ENCODE measurements around the gene MRPL18.
A peak's percentile ranks its signal among the peaks of the same experiment; 100 is the strongest.
"Not testable (repeated sequence)": the region's sequence is repeated elsewhere in the genome, so short reads cannot be mapped to it uniquely, and the experiment has no call there.

Gene MRPL18

GRCh38 chr6:159790149-159790955, at the start of gene MRPL18:
MRPL18 (plus strand) TSS chr6:159790467; CDS start chr6:159790588, 121 bp downstream.
- TF ChIP-seq CTCF (IDR thresholded peaks at IDR 0.05; ENCODE audit: extremely low read depth, missing control alignments): no peak
- DNase-seq (ENCODE audit: low spot score): peak; percentile 94

GRCh38 chr6:159742165-159742564, 48.1 kb upstream of the MRPL18 start:
- no peak for DNase-seq (ENCODE audit: low spot score)
- no peak for TF ChIP-seq CTCF (IDR thresholded peaks at IDR 0.05; ENCODE audit: extremely low read depth, missing control alignments)

GRCh38 chr6:159745081-159745480, 45.2 kb upstream of the MRPL18 start:
- no peak for DNase-seq (ENCODE audit: low spot score)
- no peak for TF ChIP-seq CTCF (IDR thresholded peaks at IDR 0.05; ENCODE audit: extremely low read depth, missing control alignments)

- TF ChIP-seq CTCF (IDR thresholded peaks at IDR 0.05; ENCODE audit: extremely low read depth, missing control alignments): no peak
- no peak for DNase-seq (ENCODE audit: low spot score)
Observed at GRCh38 chr6:159746759-159747158, 43.5 kb upstream of the MRPL18 start.

GRCh38 chr6:159748127-159748526, 42.1 kb upstream of the MRPL18 start:
- not testable (repeated sequence) for DNase-seq (ENCODE audit: low spot score)

GRCh38 chr6:159751448-159751847, 38.8 kb upstream of the MRPL18 start:
- no peak for TF ChIP-seq CTCF (IDR thresholded peaks at IDR 0.05; ENCODE audit: extremely low read depth, missing control alignments)
- DNase-seq (ENCODE audit: low spot score): no peak

GRCh38 chr6:159753081-159753872, 37.0 kb upstream of the MRPL18 start:
- TF ChIP-seq CTCF (IDR thresholded peaks at IDR 0.05; ENCODE audit: extremely low read depth, missing control alignments): no peak

More at GRCh38 chr6:159753081-159753872, 37.0 kb upstream of the MRPL18 start:
- no peak for DNase-seq (ENCODE audit: low spot score)

Measured in GM20000 (cell line).